Activated gamma-delta T cell treated with Interleukin-2 at 50 U/mL for 16 hours (primary cell): ENCODE data around the gene MACROD2.

Experiments
- DNase-seq: peaks from one replicate; pipeline ENCODE4 v3.0.0-alpha.2; 2020

The MACROD2 gene

GRCh38 chr20:14782731-14783130, 787.4 kb downstream of the MACROD2 start:
- DNase-seq, result no peak

- no peak for DNase-seq
Measured at GRCh38 chr20:14783766-14784165, 788.5 kb downstream of the MACROD2 start.

- no peak for DNase-seq
Measured at GRCh38 chr20:14785065-14785743, 789.9 kb downstream of the MACROD2 start.

- DNase-seq, result no peak
Measured at GRCh38 chr20:14790190-14790589, 794.9 kb downstream of the MACROD2 start.

GRCh38 chr20:14790771-14791620, 795.7 kb downstream of the MACROD2 start:
- DNase-seq, result no peak

- no peak for DNase-seq
Measured at GRCh38 chr20:14792915-14793314, 797.6 kb downstream of the MACROD2 start.

GRCh38 chr20:14799545-14800216, 804.4 kb downstream of the MACROD2 start:
- no peak for DNase-seq

GRCh38 chr20:14800707-14801425, 805.5 kb downstream of the MACROD2 start:
- no peak for DNase-seq

- no peak for DNase-seq
Measured at GRCh38 chr20:14801591-14802325, 806.4 kb downstream of the MACROD2 start.

GRCh38 chr20:14807224-14807623, 811.9 kb downstream of the MACROD2 start:
- no peak for DNase-seq

GRCh38 chr20:14815340-14815739, 820.0 kb downstream of the MACROD2 start:
- DNase-seq, result no peak

- no peak for DNase-seq
Measured at GRCh38 chr20:14816471-14816870, 821.2 kb downstream of the MACROD2 start.

- no peak for DNase-seq
Measured at GRCh38 chr20:14817101-14817500, 821.8 kb downstream of the MACROD2 start.

GRCh38 chr20:14820771-14821170, 825.5 kb downstream of the MACROD2 start:
- DNase-seq, result no peak

- DNase-seq, result no peak
Measured at GRCh38 chr20:14821251-14821650, 825.9 kb downstream of the MACROD2 start.

- no peak for DNase-seq
Measured at GRCh38 chr20:14824996-14825395, 829.7 kb downstream of the MACROD2 start.

- no peak for DNase-seq
Measured at GRCh38 chr20:14826543-14827313, 831.4 kb downstream of the MACROD2 start.

- DNase-seq, result no peak
Measured at GRCh38 chr20:14828459-14828858, 833.1 kb downstream of the MACROD2 start.

- DNase-seq, result no peak
Measured at GRCh38 chr20:14829906-14830305, 834.6 kb downstream of the MACROD2 start.

- DNase-seq, result no peak
Measured at GRCh38 chr20:14830466-14830865, 835.1 kb downstream of the MACROD2 start.

- no peak for DNase-seq
Measured at GRCh38 chr20:14830899-14831298, 835.6 kb downstream of the MACROD2 start.

- no peak for DNase-seq
Measured at GRCh38 chr20:14832630-14833029, 837.3 kb downstream of the MACROD2 start.
